Activated T-cell treated with anti-CD3 and anti-CD28 coated beads, Interleukin-2, amount 50 U/mL, for 48 hours (primary cell): ENCODE measurements around the gene BOD1L1.
A peak's percentile ranks its signal among the peaks of the same experiment; 100 is the strongest.

Source experiments
- DNase-seq, 2 experiments: peaks; one replicate each; pipeline ENCODE4 v3.0.0-alpha.2; 2020

The BOD1L1 gene

GRCh38 chr4:13538427-13538973 is 89.0 kb downstream of the BOD1L1 start:
- DNase-seq = no peak

GRCh38 chr4:13537832-13538177 is 89.7 kb downstream of the BOD1L1 start:
- DNase-seq = no peak

- no peak for DNase-seq
These were observed 90.3 kb downstream of the BOD1L1 start for GRCh38 chr4:13537011-13537831.

- DNase-seq = no peak
These were observed 90.9 kb downstream of the BOD1L1 start for GRCh38 chr4:13536607-13537006.

GRCh38 chr4:13535708-13536361 is 91.7 kb downstream of the BOD1L1 start:
- no peak for DNase-seq

- no peak for DNase-seq
These were observed 92.4 kb downstream of the BOD1L1 start for GRCh38 chr4:13535118-13535517.

- no peak for DNase-seq
These were observed 93.0 kb downstream of the BOD1L1 start for GRCh38 chr4:13534344-13535063.

- DNase-seq = no peak
These were observed 93.7 kb downstream of the BOD1L1 start for GRCh38 chr4:13533670-13534343.

GRCh38 chr4:13531625-13531998 is 95.9 kb downstream of the BOD1L1 start:
- no peak for DNase-seq

- no peak for DNase-seq
These were observed 96.5 kb downstream of the BOD1L1 start for GRCh38 chr4:13530823-13531624.

- no peak for DNase-seq
These were observed 98.2 kb downstream of the BOD1L1 start for GRCh38 chr4:13529128-13529919.

- no peak for DNase-seq
These were observed 98.8 kb downstream of the BOD1L1 start for GRCh38 chr4:13528821-13529127.

- peak; percentile 49 to 50 for DNase-seq
These were observed 99.3 kb downstream of the BOD1L1 start for GRCh38 chr4:13527981-13528820.

- no peak for DNase-seq
These were observed 100.1 kb downstream of the BOD1L1 start for GRCh38 chr4:13527192-13527980.

- no peak for DNase-seq
These were observed 100.9 kb downstream of the BOD1L1 start for GRCh38 chr4:13526658-13527057.

GRCh38 chr4:13525606-13526281 is 101.8 kb downstream of the BOD1L1 start:
- DNase-seq = no peak

GRCh38 chr4:13524504-13525243 is 102.9 kb downstream of the BOD1L1 start:
- no peak for DNase-seq
